ENCODE results near the gene CEP57L1. TPM values are rescaled to one million over a fixed set of nuclear protein-coding genes. Genes with fewer than 3 reads are reported as not detected.

The CEP57L1 gene
- total and polyA plus RNA-seq, 2 experiments from 2014 or later = 20.6 to 25.6 TPM

- no peak overlapping the region for H3K27ac ChIP-seq
- no peaks in the 10 kb centered on the region for H3K9me3 ChIP-seq (ENCODE audit: low read depth)
- WGBS, 2 experiments (ENCODE audit: low coverage in 1 of 2, low lambda C conversion rate in 2 of 2, missing lambda C conversion rate in 2 of 2) = 88 to 92% methylated on average over 3 of the region's 3 CpGs
- H3K4me3 ChIP-seq = no peak overlapping the region
- H2AFZ ChIP-seq = no peak overlapping the region
- H3K9me2 ChIP-seq (ENCODE audit: insufficient read depth) = no peaks in the 10 kb centered on the region
- H3K79me2 ChIP-seq (ENCODE audit: insufficient read depth) = no peaks in the 10 kb centered on the region
- H3F3A ChIP-seq (ENCODE audit: insufficient read depth) = no peaks in the 10 kb centered on the region
- no peak overlapping the region for H3K9ac ChIP-seq
- in situ Hi-C loops (cut with MboI) = no loop called here
- TF ChIP-seq EZH2 (IDR thresholded peaks at IDR 0.05; ENCODE audit: insufficient read depth, poor library complexity, severe bottlenecking) (no peak), EZH2phosphoT487 (IDR thresholded peaks at IDR 0.05; ENCODE audit: insufficient read depth, low read depth) (no peak)
- H3K4me2 ChIP-seq (ENCODE audit: unreplicated experiment) = no peak overlapping the region
- no peak for DNase-seq
- H3K36me3 ChIP-seq (ENCODE audit: low read depth) = no peaks in the 10 kb centered on the region
- H4K20me1 ChIP-seq (ENCODE audit: insufficient read depth) = no peaks in the 10 kb centered on the region
- H3K27me3 ChIP-seq (replicated peaks; ENCODE audit: insufficient read depth) = no peaks in the 10 kb centered on the region
- H3K4me1 ChIP-seq (ENCODE audit: insufficient read depth) = no peaks in the 10 kb centered on the region
These were observed 109.2 kb downstream of the CEP57L1 start for GRCh38 chr6:109204511-109204910.

DNA sequence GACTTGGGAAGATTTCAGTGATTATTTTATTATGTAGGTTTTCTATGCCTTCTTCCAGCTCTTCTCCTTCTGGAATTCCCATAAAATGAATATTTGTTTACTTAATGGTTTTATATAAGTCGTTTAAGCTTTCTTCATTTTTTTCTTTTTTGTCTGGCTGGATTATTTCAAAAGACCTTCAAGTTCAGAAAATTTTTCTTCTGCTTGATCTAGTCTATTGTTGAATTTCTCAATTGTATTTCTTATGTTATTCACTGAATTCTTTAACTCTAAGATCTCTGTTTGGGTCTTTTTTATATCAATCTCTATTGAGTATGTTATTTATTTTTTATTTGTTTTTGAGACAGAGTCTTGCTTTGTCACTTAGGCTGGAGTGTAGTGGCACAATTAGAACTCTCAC lies 117.4 kb downstream of the CEP57L1 start:
- Histone ChIP-seq H2AFZ (no peak overlapping the region), H4K20me1 (ENCODE audit: insufficient read depth) (no peaks in the 10 kb centered on the region), H3K27ac (no peak overlapping the region), H3K9me3 (ENCODE audit: low read depth) (no peaks in the 10 kb centered on the region), H3K27me3 (replicated peaks; ENCODE audit: insufficient read depth) (no peaks in the 10 kb centered on the region), H3F3A (ENCODE audit: insufficient read depth) (no peaks in the 10 kb centered on the region), H3K4me1 (ENCODE audit: insufficient read depth) (no peaks in the 10 kb centered on the region), H3K36me3 (ENCODE audit: low read depth) (no peaks in the 10 kb centered on the region), H3K79me2 (ENCODE audit: insufficient read depth) (no peaks in the 10 kb centered on the region), H3K4me3 (no peak overlapping the region), H3K9me2 (ENCODE audit: insufficient read depth) (no peaks in the 10 kb centered on the region), H3K9ac (no peak overlapping the region), H3K4me2 (ENCODE audit: unreplicated experiment) (no peak overlapping the region)
- in situ Hi-C loops (cut with MboI) = no loop called here
- no peak for TF ChIP-seq EZH2phosphoT487 (IDR thresholded peaks at IDR 0.05; ENCODE audit: insufficient read depth, low read depth)
- TF ChIP-seq EZH2 (IDR thresholded peaks at IDR 0.05; ENCODE audit: insufficient read depth, poor library complexity, severe bottlenecking) = no peak
- 23 to 25% methylated on average over 1 of the region's 1 CpG for WGBS, 2 experiments (ENCODE audit: low coverage in 1 of 2, low lambda C conversion rate in 2 of 2, missing lambda C conversion rate in 2 of 2)
- DNase-seq = no peak

Small RNA genes lying within 50 kb of the gene (small RNA-seq; reads per million reads assigned to genes)
- gene RNU6-653P (ENCODE audit: low read depth, low replicate concordance) = not detected

Other genes starting within 250 kb of the CEP57L1 start
- 0.97 and 1.4 TPM in 2 replicates for gene ARMC2, start 247.1 kb upstream of the CEP57L1 start, total RNA-seq (2014; rRNA removed; shearing (Covaris generic))
- 2.5 and 4.4 TPM in 2 replicates for gene ARMC2, start 247.1 kb upstream of the CEP57L1 start, polyA plus RNA-seq (2016; fragmentation: Nextera tagmentation; extraction: Ambion mirVana)
- 17.6 and 27.2 TPM in 2 replicates for gene SESN1, start 661 bp upstream of the CEP57L1 start, total RNA-seq (2014; rRNA removed; shearing (Covaris generic))
- gene SESN1, start 661 bp upstream of the CEP57L1 start, polyA plus RNA-seq (2016; fragmentation: Nextera tagmentation; extraction: Ambion mirVana) = 14.2 and 14.7 TPM in 2 replicates